ENCODE measurements around the gene PALD1.

The PALD1 gene

GRCh38 chr10:70535001-70535400, 56.4 kb downstream of the PALD1 start:
- no peak overlapping the region for H3K27ac ChIP-seq (ENCODE audit: low read depth, low read length)
- no peaks in the 10 kb centered on the region for H3K27me3 ChIP-seq (ENCODE audit: control insufficient read depth in 1 of 2, insufficient read depth in 2 of 2, low read length in 2 of 2)
- no peak overlapping the region for H3K4me3 ChIP-seq (ENCODE audit: low read depth in 1 of 2, low read length in 2 of 2)
- no peaks in the 10 kb centered on the region for H3K36me3 ChIP-seq (ENCODE audit: control insufficient read depth in 1 of 2, insufficient read depth in 2 of 2, low read length in 2 of 2)
- no peak overlapping the region for H3K9ac ChIP-seq (ENCODE audit: low read depth in 1 of 2, low read length in 2 of 2)
- peaks cover 0 to 6% of the 10 kb centered on the region in 2 donors for H3K4me1 ChIP-seq (ENCODE audit: control insufficient read depth in 1 of 2, insufficient read depth in 2 of 2, low read length in 2 of 2)
- H3K9me3 ChIP-seq (ENCODE audit: control insufficient read depth in 1 of 2, low read length in 2 of 2): no peaks in the 10 kb centered on the region

GRCh38 chr10:70535451-70535850, 56.9 kb downstream of the PALD1 start:
- Histone ChIP-seq H3K27ac (ENCODE audit: low read depth, low read length) (no peak overlapping the region), H3K36me3 (ENCODE audit: control insufficient read depth in 1 of 2, insufficient read depth in 2 of 2, low read length in 2 of 2) (no peaks in the 10 kb centered on the region)

GRCh38 chr10:70536196-70536861, 57.8 kb downstream of the PALD1 start:
- Histone ChIP-seq H3K4me1 (ENCODE audit: control insufficient read depth in 1 of 2, insufficient read depth in 2 of 2, low read length in 2 of 2) (peaks cover 0 to 6% of the 10 kb centered on the region in 2 donors), H3K27me3 (ENCODE audit: control insufficient read depth in 1 of 2, insufficient read depth in 2 of 2, low read length in 2 of 2) (no peaks in the 10 kb centered on the region), H3K9ac (ENCODE audit: low read depth in 1 of 2, low read length in 2 of 2) (no peak overlapping the region), H3K27ac (ENCODE audit: low read depth, low read length) (no peak overlapping the region), H3K36me3 (ENCODE audit: control insufficient read depth in 1 of 2, insufficient read depth in 2 of 2, low read length in 2 of 2) (no peaks in the 10 kb centered on the region), H3K9me3 (ENCODE audit: control insufficient read depth in 1 of 2, low read length in 2 of 2) (no peaks in the 10 kb centered on the region), H3K4me3 (ENCODE audit: low read depth in 1 of 2, low read length in 2 of 2) (no peak overlapping the region)

More at GRCh38 chr10:70535451-70535850, 56.9 kb downstream of the PALD1 start:
- Histone ChIP-seq H3K9ac (ENCODE audit: low read depth in 1 of 2, low read length in 2 of 2) (no peak overlapping the region), H3K9me3 (ENCODE audit: control insufficient read depth in 1 of 2, low read length in 2 of 2) (no peaks in the 10 kb centered on the region), H3K27me3 (ENCODE audit: control insufficient read depth in 1 of 2, insufficient read depth in 2 of 2, low read length in 2 of 2) (no peaks in the 10 kb centered on the region), H3K4me1 (ENCODE audit: control insufficient read depth in 1 of 2, insufficient read depth in 2 of 2, low read length in 2 of 2) (peaks cover 0 to 6% of the 10 kb centered on the region in 2 donors), H3K4me3 (ENCODE audit: low read depth in 1 of 2, low read length in 2 of 2) (no peak overlapping the region)

- no peaks in the 10 kb centered on the region for H3K36me3 ChIP-seq (ENCODE audit: control insufficient read depth in 1 of 2, insufficient read depth in 2 of 2, low read length in 2 of 2)
- peak overlapping the region in 1 of 2 donors; percentile 4 for H3K4me3 ChIP-seq (ENCODE audit: low read depth in 1 of 2, low read length in 2 of 2)
- H3K9me3 ChIP-seq (ENCODE audit: control insufficient read depth in 1 of 2, low read length in 2 of 2): no peaks in the 10 kb centered on the region
- H3K27ac ChIP-seq (ENCODE audit: low read depth, low read length): no peak overlapping the region
- H3K27me3 ChIP-seq (ENCODE audit: control insufficient read depth in 1 of 2, insufficient read depth in 2 of 2, low read length in 2 of 2): no peaks in the 10 kb centered on the region
- H3K9ac ChIP-seq (ENCODE audit: low read depth in 1 of 2, low read length in 2 of 2): no peak overlapping the region
- peaks cover 0 to 6% of the 10 kb centered on the region in 2 donors for H3K4me1 ChIP-seq (ENCODE audit: control insufficient read depth in 1 of 2, insufficient read depth in 2 of 2, low read length in 2 of 2)
Observed at GRCh38 chr10:70537398-70538194, 59.0 kb downstream of the PALD1 start.

GRCh38 chr10:70538195-70538520, 59.6 kb downstream of the PALD1 start:
- Histone ChIP-seq H3K4me1 (ENCODE audit: control insufficient read depth in 1 of 2, insufficient read depth in 2 of 2, low read length in 2 of 2) (peaks cover 0 to 6% of the 10 kb centered on the region in 2 donors), H3K27ac (ENCODE audit: low read depth, low read length) (no peak overlapping the region), H3K4me3 (ENCODE audit: low read depth in 1 of 2, low read length in 2 of 2) (peak overlapping the region in 1 of 2 donors; percentile 4), H3K9me3 (ENCODE audit: control insufficient read depth in 1 of 2, low read length in 2 of 2) (no peaks in the 10 kb centered on the region), H3K9ac (ENCODE audit: low read depth in 1 of 2, low read length in 2 of 2) (no peak overlapping the region), H3K27me3 (ENCODE audit: control insufficient read depth in 1 of 2, insufficient read depth in 2 of 2, low read length in 2 of 2) (no peaks in the 10 kb centered on the region), H3K36me3 (ENCODE audit: control insufficient read depth in 1 of 2, insufficient read depth in 2 of 2, low read length in 2 of 2) (no peaks in the 10 kb centered on the region)

GRCh38 chr10:70538731-70539338, 60.3 kb downstream of the PALD1 start:
- no peak overlapping the region for H3K4me3 ChIP-seq (ENCODE audit: low read depth in 1 of 2, low read length in 2 of 2)

GRCh38 chr10:70539471-70539870, 60.9 kb downstream of the PALD1 start:
- Histone ChIP-seq H3K9me3 (ENCODE audit: control insufficient read depth in 1 of 2, low read length in 2 of 2) (no peaks in the 10 kb centered on the region), H3K4me1 (ENCODE audit: control insufficient read depth in 1 of 2, insufficient read depth in 2 of 2, low read length in 2 of 2) (peaks cover 0 to 6% of the 10 kb centered on the region in 2 donors), H3K27me3 (ENCODE audit: control insufficient read depth in 1 of 2, insufficient read depth in 2 of 2, low read length in 2 of 2) (no peaks in the 10 kb centered on the region), H3K27ac (ENCODE audit: low read depth, low read length) (no peak overlapping the region), H3K4me3 (ENCODE audit: low read depth in 1 of 2, low read length in 2 of 2) (no peak overlapping the region), H3K36me3 (ENCODE audit: control insufficient read depth in 1 of 2, insufficient read depth in 2 of 2, low read length in 2 of 2) (no peaks in the 10 kb centered on the region), H3K9ac (ENCODE audit: low read depth in 1 of 2, low read length in 2 of 2) (no peak overlapping the region)

More at GRCh38 chr10:70538731-70539338, 60.3 kb downstream of the PALD1 start:
- H3K36me3 ChIP-seq (ENCODE audit: control insufficient read depth in 1 of 2, insufficient read depth in 2 of 2, low read length in 2 of 2): no peaks in the 10 kb centered on the region
- H3K9ac ChIP-seq (ENCODE audit: low read depth in 1 of 2, low read length in 2 of 2): no peak overlapping the region
- peaks cover 0 to 6% of the 10 kb centered on the region in 2 donors for H3K4me1 ChIP-seq (ENCODE audit: control insufficient read depth in 1 of 2, insufficient read depth in 2 of 2, low read length in 2 of 2)
- no peaks in the 10 kb centered on the region for H3K27me3 ChIP-seq (ENCODE audit: control insufficient read depth in 1 of 2, insufficient read depth in 2 of 2, low read length in 2 of 2)
- H3K27ac ChIP-seq (ENCODE audit: low read depth, low read length): no peak overlapping the region
- no peaks in the 10 kb centered on the region for H3K9me3 ChIP-seq (ENCODE audit: control insufficient read depth in 1 of 2, low read length in 2 of 2)

- peaks cover 0 to 6% of the 10 kb centered on the region in 2 donors for H3K4me1 ChIP-seq (ENCODE audit: control insufficient read depth in 1 of 2, insufficient read depth in 2 of 2, low read length in 2 of 2)
- no peaks in the 10 kb centered on the region for H3K27me3 ChIP-seq (ENCODE audit: control insufficient read depth in 1 of 2, insufficient read depth in 2 of 2, low read length in 2 of 2)
- H3K4me3 ChIP-seq (ENCODE audit: low read depth in 1 of 2, low read length in 2 of 2): no peak overlapping the region
- no peaks in the 10 kb centered on the region for H3K36me3 ChIP-seq (ENCODE audit: control insufficient read depth in 1 of 2, insufficient read depth in 2 of 2, low read length in 2 of 2)
- no peaks in the 10 kb centered on the region for H3K9me3 ChIP-seq (ENCODE audit: control insufficient read depth in 1 of 2, low read length in 2 of 2)
- H3K27ac ChIP-seq (ENCODE audit: low read depth, low read length): no peak overlapping the region
- H3K9ac ChIP-seq (ENCODE audit: low read depth in 1 of 2, low read length in 2 of 2): no peak overlapping the region
Observed at GRCh38 chr10:70540089-70540788, 61.7 kb downstream of the PALD1 start.

GRCh38 chr10:70540789-70541360, 62.3 kb downstream of the PALD1 start:
- Histone ChIP-seq H3K27me3 (ENCODE audit: control insufficient read depth in 1 of 2, insufficient read depth in 2 of 2, low read length in 2 of 2) (no peaks in the 10 kb centered on the region), H3K9me3 (ENCODE audit: control insufficient read depth in 1 of 2, low read length in 2 of 2) (no peaks in the 10 kb centered on the region)

More at GRCh38 chr10:70540789-70541360, 62.3 kb downstream of the PALD1 start:
- Histone ChIP-seq H3K9ac (ENCODE audit: low read depth in 1 of 2, low read length in 2 of 2) (no peak overlapping the region), H3K4me3 (ENCODE audit: low read depth in 1 of 2, low read length in 2 of 2) (no peak overlapping the region), H3K27ac (ENCODE audit: low read depth, low read length) (no peak overlapping the region), H3K36me3 (ENCODE audit: control insufficient read depth in 1 of 2, insufficient read depth in 2 of 2, low read length in 2 of 2) (no peaks in the 10 kb centered on the region), H3K4me1 (ENCODE audit: control insufficient read depth in 1 of 2, insufficient read depth in 2 of 2, low read length in 2 of 2) (peaks cover 0 to 6% of the 10 kb centered on the region in 2 donors)
